Measurements from ENCODE around the gene HTRA3. TPM values are rescaled to one million over a fixed set of nuclear protein-coding genes. Genes with fewer than 3 reads are reported as not detected.

Gene HTRA3
- total RNA-seq, 2 experiments from 2014 or later = not detected

GRCh38 chr4:8263397-8263796 is 6.2 kb upstream of the HTRA3 start:
- intact Hi-C loops (cut with DNase I, micrococcal nuclease) = no loop called here
- H3K4me3 ChIP-seq (ENCODE audit: low read length) = no peak overlapping the region
- no peak overlapping the region for H3K27ac ChIP-seq (ENCODE audit: low read depth in 1 of 2, low read length in 2 of 2)
- no peaks in the 10 kb centered on the region for H3K36me3 Mint-ChIP-seq (ENCODE audit: low read depth)
- no peak overlapping the region for H3K4me3 Mint-ChIP-seq
- no peak for ATAC-seq (ENCODE audit: poor library complexity)
- H3K27ac Mint-ChIP-seq = no peak overlapping the region
- peaks cover 0 to 2% of the 10 kb centered on the region in 2 experiments for H3K27me3 ChIP-seq (ENCODE audit: control insufficient read depth in 1 of 2, insufficient read depth in 2 of 2, low read length in 2 of 2)
- no peaks in the 10 kb centered on the region for H3K4me1 Mint-ChIP-seq (ENCODE audit: low read depth)
- peaks cover 7% of the 10 kb centered on the region for H3K27me3 Mint-ChIP-seq
- ChIA-PET POLR2A (no interaction called here), CTCF (no interaction called here)
- no peaks in the 10 kb centered on the region for H3K9me3 Mint-ChIP-seq
- no peak for DNase-seq
- no peaks in the 10 kb centered on the region for H3K36me3 ChIP-seq (ENCODE audit: insufficient read depth, low read length)
- no peaks in the 10 kb centered on the region for H3K4me1 ChIP-seq (ENCODE audit: insufficient read depth, low read length)
- no peaks in the 10 kb centered on the region for H3K9me3 ChIP-seq (ENCODE audit: control insufficient read depth in 1 of 2, insufficient read depth in 1 of 2, low read length in 2 of 2)
- no peak for TF ChIP-seq CTCF (IDR thresholded peaks at IDR 0.05)

GRCh38 chr4:8264106-8264505 is 5.4 kb upstream of the HTRA3 start:
- TF ChIP-seq CTCF (IDR thresholded peaks at IDR 0.05) = no peak
- CTCF ChIA-PET = no interaction called here
- Mint-ChIP-seq H3K4me3 (no peak overlapping the region), H3K9me3 (no peaks in the 10 kb centered on the region), H3K36me3 (ENCODE audit: low read depth) (no peaks in the 10 kb centered on the region), H3K4me1 (ENCODE audit: low read depth) (no peaks in the 10 kb centered on the region), H3K27me3 (peaks cover 14% of the 10 kb centered on the region), H3K27ac (no peak overlapping the region)
- H3K9me3 ChIP-seq (ENCODE audit: control insufficient read depth in 1 of 2, insufficient read depth in 1 of 2, low read length in 2 of 2) = no peaks in the 10 kb centered on the region
- intact Hi-C loops (cut with DNase I, micrococcal nuclease) = no loop called here
- H3K27ac ChIP-seq (ENCODE audit: low read depth in 1 of 2, low read length in 2 of 2) = no peak overlapping the region
- POLR2A ChIA-PET = no interaction called here
- no peak for DNase-seq
- no peak overlapping the region for H3K4me3 ChIP-seq (ENCODE audit: low read length)
- peaks cover 2 to 3% of the 10 kb centered on the region in 2 experiments for H3K27me3 ChIP-seq (ENCODE audit: control insufficient read depth in 1 of 2, insufficient read depth in 2 of 2, low read length in 2 of 2)
- H3K4me1 ChIP-seq (ENCODE audit: insufficient read depth, low read length) = no peaks in the 10 kb centered on the region
- no peaks in the 10 kb centered on the region for H3K36me3 ChIP-seq (ENCODE audit: insufficient read depth, low read length)
- no peak for ATAC-seq (ENCODE audit: poor library complexity)

- no peak for ATAC-seq (ENCODE audit: poor library complexity)
- peaks cover 14% of the 10 kb centered on the region for H3K27me3 Mint-ChIP-seq
- Histone ChIP-seq H3K4me3 (ENCODE audit: low read length) (no peak overlapping the region), H3K4me1 (ENCODE audit: insufficient read depth, low read length) (no peaks in the 10 kb centered on the region), H3K9me3 (ENCODE audit: control insufficient read depth in 1 of 2, insufficient read depth in 1 of 2, low read length in 2 of 2) (no peaks in the 10 kb centered on the region), H3K36me3 (ENCODE audit: insufficient read depth, low read length) (no peaks in the 10 kb centered on the region), H3K27me3 (ENCODE audit: control insufficient read depth in 1 of 2, insufficient read depth in 2 of 2, low read length in 2 of 2) (peaks cover 2 to 6% of the 10 kb centered on the region in 2 experiments), H3K27ac (ENCODE audit: low read depth in 1 of 2, low read length in 2 of 2) (no peak overlapping the region)
- no peak for DNase-seq
- POLR2A ChIA-PET = no interaction called here
- H3K4me3 Mint-ChIP-seq = no peak overlapping the region
- intact Hi-C loops (cut with DNase I, micrococcal nuclease) = no loop called here
- H3K27ac Mint-ChIP-seq = no peak overlapping the region
- H3K9me3 Mint-ChIP-seq = no peaks in the 10 kb centered on the region
- CTCF ChIA-PET = no interaction called here
- H3K36me3 Mint-ChIP-seq (ENCODE audit: low read depth) = no peaks in the 10 kb centered on the region
- no peak for TF ChIP-seq CTCF (IDR thresholded peaks at IDR 0.05)
- no peaks in the 10 kb centered on the region for H3K4me1 Mint-ChIP-seq (ENCODE audit: low read depth)
These were observed 4.2 kb upstream of the HTRA3 start for GRCh38 chr4:8265171-8265929.
